ENCODE results near the gene NMRAL1.

NMRAL1 gene

DNA sequence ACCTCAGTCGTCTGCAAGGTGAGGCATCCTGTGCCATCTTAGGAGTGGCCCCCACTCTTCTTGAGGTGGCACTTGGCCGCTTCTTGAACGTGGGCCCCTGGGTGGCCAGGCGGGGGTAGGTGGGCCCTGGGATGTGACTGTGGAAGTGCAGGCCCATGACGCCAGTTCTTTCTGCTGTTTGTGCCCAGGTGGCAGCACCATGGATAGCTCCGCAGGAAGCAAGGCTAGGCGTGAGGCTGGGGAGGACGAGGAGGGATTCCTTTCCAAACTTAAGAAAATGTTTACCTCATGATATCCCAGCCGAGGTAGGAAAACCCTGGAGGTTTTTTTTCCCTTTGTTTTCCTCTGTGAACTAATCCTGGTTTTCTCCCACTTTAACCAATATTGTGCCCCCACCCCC is 19.8 kb downstream of the NMRAL1 start:
- H3K36me3 ChIP-seq, result peaks cover 22% of the 10 kb centered on the region

DNA sequence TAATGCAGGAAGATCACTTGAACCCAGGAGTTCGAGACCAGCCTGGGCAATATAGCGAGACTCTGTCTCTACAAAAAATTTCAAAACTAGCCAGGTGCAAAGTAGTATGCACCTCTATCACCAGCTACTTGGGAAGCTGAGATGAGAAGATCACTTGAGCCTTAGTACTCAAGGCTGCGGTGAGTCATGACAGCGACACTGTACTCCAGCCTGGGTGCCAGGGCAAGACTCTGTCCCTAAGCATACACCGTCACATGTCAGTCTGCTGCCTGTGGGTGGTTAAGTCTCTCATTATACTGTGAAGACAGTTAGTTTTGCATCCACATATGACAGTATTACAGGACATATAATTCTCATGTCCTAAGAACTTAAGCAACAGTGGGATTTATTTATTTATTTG is 21.8 kb downstream of the NMRAL1 start:
- Histone ChIP-seq H3K27me3 (no peaks in the 10 kb centered on the region), H3K9me3 (no peaks in the 10 kb centered on the region), H3K27ac (no peak overlapping the region), H3K4me3 (ENCODE audit: low read depth in 1 of 2, low read length in 1 of 2) (no peak overlapping the region), H3K4me1 (ENCODE audit: control insufficient read depth in 1 of 2, insufficient read depth in 1 of 2, low read depth in 1 of 2, low read length in 1 of 2) (no peaks in the 10 kb centered on the region), H3K36me3 (peaks cover 27% of the 10 kb centered on the region)
- TF ChIP-seq, protein P1, sequence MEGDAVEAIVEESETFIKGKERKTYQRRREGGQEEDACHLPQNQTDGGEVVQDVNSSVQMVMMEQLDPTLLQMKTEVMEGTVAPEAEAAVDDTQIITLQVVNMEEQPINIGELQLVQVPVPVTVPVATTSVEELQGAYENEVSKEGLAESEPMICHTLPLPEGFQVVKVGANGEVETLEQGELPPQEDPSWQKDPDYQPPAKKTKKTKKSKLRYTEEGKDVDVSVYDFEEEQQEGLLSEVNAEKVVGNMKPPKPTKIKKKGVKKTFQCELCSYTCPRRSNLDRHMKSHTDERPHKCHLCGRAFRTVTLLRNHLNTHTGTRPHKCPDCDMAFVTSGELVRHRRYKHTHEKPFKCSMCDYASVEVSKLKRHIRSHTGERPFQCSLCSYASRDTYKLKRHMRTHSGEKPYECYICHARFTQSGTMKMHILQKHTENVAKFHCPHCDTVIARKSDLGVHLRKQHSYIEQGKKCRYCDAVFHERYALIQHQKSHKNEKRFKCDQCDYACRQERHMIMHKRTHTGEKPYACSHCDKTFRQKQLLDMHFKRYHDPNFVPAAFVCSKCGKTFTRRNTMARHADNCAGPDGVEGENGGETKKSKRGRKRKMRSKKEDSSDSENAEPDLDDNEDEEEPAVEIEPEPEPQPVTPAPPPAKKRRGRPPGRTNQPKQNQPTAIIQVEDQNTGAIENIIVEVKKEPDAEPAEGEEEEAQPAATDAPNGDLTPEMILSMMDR (IDR thresholded peaks at IDR 0.05), result no peak

More for the DNA sequence above, 19.8 kb downstream of the NMRAL1 start:
- Histone ChIP-seq H3K4me3 (ENCODE audit: low read depth in 1 of 2, low read length in 1 of 2) (no peak overlapping the region), H3K27me3 (no peaks in the 10 kb centered on the region), H3K4me1 (ENCODE audit: control insufficient read depth in 1 of 2, insufficient read depth in 1 of 2, low read depth in 1 of 2, low read length in 1 of 2) (peaks cover 5 to 12% of the 10 kb centered on the region in 2 experiments), H3K27ac (no peak overlapping the region), H3K9me3 (no peaks in the 10 kb centered on the region)
- TF ChIP-seq, protein P1 (IDR thresholded peaks at IDR 0.05), result no peak

DNA sequence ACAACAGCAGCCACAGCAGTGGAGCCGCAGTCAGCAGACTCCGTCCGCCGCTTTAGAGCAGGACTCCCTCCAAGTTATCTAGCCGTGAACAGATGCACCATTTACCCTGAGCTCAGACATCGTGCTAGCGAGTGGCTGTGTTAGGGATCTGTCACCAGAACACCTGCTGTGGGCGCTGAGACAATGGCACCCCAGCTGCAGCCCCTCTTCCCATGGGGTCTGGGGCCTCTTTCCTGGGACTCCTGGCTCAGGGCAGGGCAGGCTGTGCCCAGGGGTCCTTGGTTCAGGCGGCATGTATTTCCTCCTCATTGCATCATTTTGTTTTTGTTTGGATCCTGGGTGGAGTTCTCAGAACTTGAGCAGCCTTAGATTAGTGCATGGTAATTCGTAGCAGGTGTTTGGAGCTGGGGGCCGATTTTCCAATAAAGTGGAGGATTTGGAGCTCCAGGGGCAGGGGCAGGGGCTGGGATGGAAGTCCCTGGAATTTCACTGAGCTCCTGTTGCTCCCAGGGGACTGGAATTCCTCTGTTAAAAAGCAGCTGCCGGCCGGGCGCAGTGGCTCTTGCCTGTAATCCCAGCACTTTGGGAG is 23.4 kb downstream of the NMRAL1 start:
- TF ChIP-seq, protein P1 (IDR thresholded peaks at IDR 0.05), result no peak
- no peak overlapping the region for H3K4me3 ChIP-seq (ENCODE audit: low read depth in 1 of 2, low read length in 1 of 2)
- H3K36me3 ChIP-seq, result peaks cover 31% of the 10 kb centered on the region
- no peak overlapping the region for H3K27ac ChIP-seq
- H3K4me1 ChIP-seq (ENCODE audit: control insufficient read depth in 1 of 2, insufficient read depth in 1 of 2, low read depth in 1 of 2, low read length in 1 of 2), result no peaks in the 10 kb centered on the region
- no peaks in the 10 kb centered on the region for H3K9me3 ChIP-seq
- no peaks in the 10 kb centered on the region for H3K27me3 ChIP-seq

DNA sequence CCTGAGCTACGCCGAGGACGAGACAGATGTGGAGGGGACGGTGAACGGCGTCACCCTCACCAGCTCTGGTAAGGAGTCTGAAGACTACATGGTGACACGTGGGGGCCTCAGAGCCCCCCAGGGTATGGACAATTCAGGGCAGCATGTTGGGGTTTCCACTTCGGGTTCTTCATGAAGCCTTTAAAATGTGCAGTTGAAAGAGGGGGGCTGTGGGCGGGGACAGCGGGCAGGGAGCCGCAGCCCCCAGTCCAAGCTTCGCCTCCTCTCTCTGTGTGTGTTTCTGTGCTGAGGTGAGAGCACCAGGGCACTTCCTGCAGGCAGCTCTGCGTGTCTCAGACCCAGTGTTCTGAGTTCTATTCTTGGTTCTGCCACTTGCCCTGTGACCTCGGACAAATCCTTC is 24.0 kb downstream of the NMRAL1 start:
- Histone ChIP-seq H3K4me3 (ENCODE audit: low read depth in 1 of 2, low read length in 1 of 2) (no peak overlapping the region), H3K36me3 (peaks cover 31% of the 10 kb centered on the region), H3K4me1 (ENCODE audit: control insufficient read depth in 1 of 2, insufficient read depth in 1 of 2, low read depth in 1 of 2, low read length in 1 of 2) (no peaks in the 10 kb centered on the region), H3K27me3 (no peaks in the 10 kb centered on the region), H3K27ac (no peak overlapping the region), H3K9me3 (no peaks in the 10 kb centered on the region)
- TF ChIP-seq, protein P1 (IDR thresholded peaks at IDR 0.05), result no peak

DNA sequence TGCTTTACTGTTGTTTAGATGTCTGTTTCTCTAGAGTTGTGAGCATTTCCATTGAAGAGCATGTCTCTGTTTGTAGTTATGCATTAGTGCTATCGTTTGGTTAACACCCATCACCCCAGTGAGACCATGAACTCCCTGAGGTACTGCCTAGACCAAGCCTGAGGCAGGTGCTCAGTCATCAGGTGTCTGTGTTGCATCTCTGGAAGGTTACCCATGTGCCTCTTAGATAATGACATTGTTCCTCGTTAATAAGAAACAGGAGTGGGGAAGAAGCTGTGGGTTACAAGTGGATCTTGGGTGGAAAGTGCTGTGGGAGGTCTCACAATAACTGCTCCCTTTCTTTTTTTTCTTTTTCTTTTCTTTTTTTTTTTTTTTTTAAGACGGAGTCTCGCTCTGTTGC is 30.4 kb downstream of the NMRAL1 start:
- peaks cover 63% of the 10 kb centered on the region for H3K36me3 ChIP-seq
- H3K4me3 ChIP-seq (ENCODE audit: low read depth in 1 of 2, low read length in 1 of 2), result no peak overlapping the region
- no peaks in the 10 kb centered on the region for H3K4me1 ChIP-seq (ENCODE audit: control insufficient read depth in 1 of 2, insufficient read depth in 1 of 2, low read depth in 1 of 2, low read length in 1 of 2)
- no peak overlapping the region for H3K27ac ChIP-seq
- TF ChIP-seq, protein P1 (IDR thresholded peaks at IDR 0.05), result no peak
- no peaks in the 10 kb centered on the region for H3K9me3 ChIP-seq
- no peaks in the 10 kb centered on the region for H3K27me3 ChIP-seq
